ENCODE results near the gene DMBX1. TPM values are rescaled to one million over a fixed set of nuclear protein-coding genes. Genes with fewer than 3 reads are reported as not detected.

The DMBX1 gene
- total RNA-seq, 2 donors from 2014 or later, result not detected

DNA sequence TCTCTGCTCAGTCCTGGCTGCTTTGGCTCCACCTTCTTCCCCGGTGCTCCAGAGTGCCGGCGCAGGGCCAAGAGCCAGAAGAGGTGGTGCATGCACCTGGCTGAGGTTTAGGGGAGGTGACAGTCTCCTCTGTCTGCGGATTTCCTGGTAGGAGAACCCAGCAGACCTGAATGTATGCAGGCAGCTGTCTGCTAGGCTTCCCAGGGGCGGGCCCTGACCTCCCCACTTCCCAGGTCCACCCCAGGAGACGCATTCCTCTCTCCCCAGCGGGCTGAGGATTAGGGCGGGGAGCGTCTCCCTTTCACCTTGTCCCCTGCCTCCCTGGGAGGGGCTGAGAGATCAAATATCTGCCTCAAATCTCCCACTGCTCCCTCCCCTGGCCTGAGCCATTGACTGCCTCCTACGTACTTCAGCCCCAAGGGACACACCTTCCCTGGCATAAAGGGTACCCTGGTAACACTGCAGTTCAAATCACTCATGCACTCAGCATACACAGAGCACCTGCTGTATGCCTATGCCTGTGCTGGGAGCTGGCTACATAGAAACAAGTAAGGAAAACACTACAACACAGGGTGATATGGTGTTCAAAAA, 27.5 kb downstream of the DMBX1 start:
- Histone ChIP-seq H3K4me3 (no peak overlapping the region), H3K9me3 (no peaks in the 10 kb centered on the region), H3K27me3 (no peaks in the 10 kb centered on the region), H3K27ac (no peak overlapping the region), H3K36me3 (no peaks in the 10 kb centered on the region), H3K4me1 (no peaks in the 10 kb centered on the region)
- no peak for DNase-seq (ENCODE audit: low spot score)
- TF ChIP-seq, protein P1, sequence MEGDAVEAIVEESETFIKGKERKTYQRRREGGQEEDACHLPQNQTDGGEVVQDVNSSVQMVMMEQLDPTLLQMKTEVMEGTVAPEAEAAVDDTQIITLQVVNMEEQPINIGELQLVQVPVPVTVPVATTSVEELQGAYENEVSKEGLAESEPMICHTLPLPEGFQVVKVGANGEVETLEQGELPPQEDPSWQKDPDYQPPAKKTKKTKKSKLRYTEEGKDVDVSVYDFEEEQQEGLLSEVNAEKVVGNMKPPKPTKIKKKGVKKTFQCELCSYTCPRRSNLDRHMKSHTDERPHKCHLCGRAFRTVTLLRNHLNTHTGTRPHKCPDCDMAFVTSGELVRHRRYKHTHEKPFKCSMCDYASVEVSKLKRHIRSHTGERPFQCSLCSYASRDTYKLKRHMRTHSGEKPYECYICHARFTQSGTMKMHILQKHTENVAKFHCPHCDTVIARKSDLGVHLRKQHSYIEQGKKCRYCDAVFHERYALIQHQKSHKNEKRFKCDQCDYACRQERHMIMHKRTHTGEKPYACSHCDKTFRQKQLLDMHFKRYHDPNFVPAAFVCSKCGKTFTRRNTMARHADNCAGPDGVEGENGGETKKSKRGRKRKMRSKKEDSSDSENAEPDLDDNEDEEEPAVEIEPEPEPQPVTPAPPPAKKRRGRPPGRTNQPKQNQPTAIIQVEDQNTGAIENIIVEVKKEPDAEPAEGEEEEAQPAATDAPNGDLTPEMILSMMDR (IDR thresholded peaks at IDR 0.05), result no peak

DNA sequence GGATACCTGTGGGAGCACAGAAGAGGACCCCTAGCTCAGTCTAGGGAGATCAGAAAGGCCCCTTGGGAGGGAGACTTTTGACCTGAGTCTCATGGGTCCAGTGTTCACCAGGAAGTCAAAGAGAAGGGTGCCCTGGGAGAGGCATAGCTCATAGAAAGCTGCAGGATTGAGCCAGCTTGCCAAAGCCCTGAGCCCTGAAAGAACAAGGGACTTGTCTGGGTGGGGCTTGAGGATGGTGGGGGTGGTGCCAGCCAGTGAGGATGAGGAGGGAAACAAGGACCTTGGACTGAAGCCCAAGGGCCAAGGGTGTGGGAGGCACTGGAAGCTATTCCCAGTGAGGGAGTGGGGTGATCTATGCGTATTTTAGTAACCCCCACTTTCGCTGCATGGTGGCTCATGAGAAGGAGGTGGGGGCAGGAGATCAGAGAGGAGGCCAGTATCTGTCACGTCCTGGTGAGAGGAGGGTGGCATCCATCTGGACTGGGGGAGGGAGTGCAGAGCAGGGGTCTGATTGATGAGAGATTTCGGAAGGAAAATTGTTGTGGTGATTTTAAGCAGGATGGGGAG, 28.4 kb downstream of the DMBX1 start:
- Histone ChIP-seq H3K27me3 (no peaks in the 10 kb centered on the region), H3K36me3 (no peaks in the 10 kb centered on the region), H3K4me1 (peaks cover 0 to 9% of the 10 kb centered on the region in 2 donors), H3K4me3 (no peak overlapping the region), H3K27ac (no peak overlapping the region), H3K9me3 (no peaks in the 10 kb centered on the region)
- TF ChIP-seq, protein P1 (IDR thresholded peaks at IDR 0.05), result no peak
- DNase-seq (ENCODE audit: low spot score), result no peak

DNA sequence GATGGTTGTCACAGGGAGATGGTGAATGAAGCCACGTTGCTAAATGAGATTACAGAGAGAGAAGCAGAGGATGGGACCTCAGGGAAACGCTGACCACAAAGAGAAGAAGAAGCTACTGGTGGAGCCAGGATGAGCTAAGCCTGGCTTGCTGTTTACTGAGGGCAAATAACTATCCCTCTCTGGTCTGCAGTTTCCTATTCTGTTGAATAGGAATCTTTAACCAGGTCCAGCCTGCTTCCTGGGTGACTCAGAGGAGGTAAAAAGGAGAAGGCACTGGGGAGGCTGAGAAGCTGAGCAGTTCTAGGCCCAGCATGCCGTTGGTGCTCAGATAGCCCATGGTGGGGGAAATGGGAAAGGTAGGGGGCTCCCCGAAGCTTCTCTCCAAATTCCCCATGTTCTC, 29.6 kb downstream of the DMBX1 start:
- Histone ChIP-seq H3K4me1 (peaks cover 0 to 10% of the 10 kb centered on the region in 2 donors), H3K27ac (no peak overlapping the region), H3K36me3 (no peaks in the 10 kb centered on the region), H3K4me3 (no peak overlapping the region), H3K27me3 (no peaks in the 10 kb centered on the region), H3K9me3 (no peaks in the 10 kb centered on the region)
- DNase-seq (ENCODE audit: low spot score), result no peak
- TF ChIP-seq, protein P1 (IDR thresholded peaks at IDR 0.05), result no peak

DNA sequence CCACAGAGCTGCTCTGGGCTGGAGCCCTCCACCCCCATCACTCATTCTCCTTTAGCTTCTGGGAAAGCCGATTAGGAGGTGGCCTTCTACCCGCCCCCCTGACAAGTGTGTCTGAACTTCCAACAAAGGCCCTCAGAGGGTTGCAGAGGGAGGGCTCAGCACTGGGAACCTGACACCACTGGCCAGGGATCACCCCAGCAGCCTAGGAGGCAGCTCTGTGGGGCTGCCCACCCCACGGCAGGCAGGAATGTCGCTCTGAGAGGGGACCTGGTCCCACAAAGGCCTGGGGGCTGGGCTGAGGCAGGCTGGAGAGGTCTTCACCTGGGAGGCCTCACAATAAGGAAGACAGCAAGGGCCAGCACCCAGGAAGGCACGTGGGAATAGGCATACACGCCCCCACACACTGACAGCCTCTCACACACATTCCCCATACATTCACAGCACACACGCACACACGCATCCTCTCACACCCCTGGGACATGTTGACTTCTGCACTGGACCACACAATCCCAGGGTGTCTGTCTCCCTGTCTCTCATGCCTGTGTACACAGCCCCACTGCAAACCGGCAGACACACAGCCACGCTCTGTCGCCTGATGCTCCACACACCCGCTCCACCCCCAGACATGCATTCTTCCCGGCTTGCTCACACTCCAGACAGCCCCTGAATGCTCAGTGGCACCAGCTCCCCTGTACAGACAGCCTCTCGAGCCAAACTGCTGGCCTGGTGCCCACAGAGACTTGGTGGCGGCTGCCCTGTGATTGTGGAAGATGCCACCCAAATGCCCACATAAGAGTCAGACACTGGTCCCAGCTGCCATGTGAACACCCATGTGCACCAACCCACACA, 30.7 kb downstream of the DMBX1 start:
- DNase-seq (ENCODE audit: low spot score), result peak; percentile 61
- peaks cover 0 to 10% of the 10 kb centered on the region in 2 donors for H3K4me1 ChIP-seq
- H3K27me3 ChIP-seq, result no peaks in the 10 kb centered on the region
- no peak overlapping the region for H3K27ac ChIP-seq
- H3K36me3 ChIP-seq, result no peaks in the 10 kb centered on the region
- no peaks in the 10 kb centered on the region for H3K9me3 ChIP-seq
- H3K4me3 ChIP-seq, result no peak overlapping the region
- TF ChIP-seq, protein P1 (IDR thresholded peaks at IDR 0.05), result no peak

DNA sequence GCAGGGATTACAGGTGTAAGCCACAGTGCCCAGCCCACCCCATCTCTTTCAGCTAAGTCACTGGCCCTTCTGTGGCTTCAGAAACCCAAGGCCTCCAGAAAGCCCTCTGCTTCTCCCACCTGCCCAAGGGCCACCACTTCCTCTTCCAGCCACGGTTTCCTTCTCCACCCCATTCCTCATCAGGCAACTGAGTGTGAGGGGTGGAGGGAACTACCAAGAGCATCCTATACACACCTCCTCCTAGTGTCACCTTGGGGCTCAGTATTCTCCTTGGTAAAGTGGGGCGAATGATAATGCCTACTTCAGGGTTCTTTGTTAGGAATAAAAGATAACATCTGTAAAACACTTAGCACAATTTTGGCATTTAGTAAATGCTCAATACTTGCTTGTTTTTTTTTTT, 31.8 kb downstream of the DMBX1 start:
- Histone ChIP-seq H3K27me3 (no peaks in the 10 kb centered on the region), H3K4me3 (no peak overlapping the region), H3K9me3 (no peaks in the 10 kb centered on the region), H3K27ac (no peak overlapping the region), H3K36me3 (no peaks in the 10 kb centered on the region), H3K4me1 (peaks cover 0 to 10% of the 10 kb centered on the region in 2 donors)
- TF ChIP-seq, protein P1 (IDR thresholded peaks at IDR 0.05), result no peak
- no peak for DNase-seq (ENCODE audit: low spot score)

Data from right atrium auricular region (tissue), 2 donors.